GM12878 (cell line): ENCODE measurements around the gene C12orf43. TPM values are rescaled to one million over a fixed set of nuclear protein-coding genes. Genes with fewer than 3 reads are reported as not detected.

Experiments used
- ATAC-seq: fragments of 200-7000 bp; cut with Tn5 transposase; 3 replicates; pipeline ENCODE4 v1.9.1; 2020; ENCODE audit warnings: mild to moderate bottlenecking, moderate library complexity
- BruUV-seq: library from RNA; stranded (reverse); fragments of 400-500 nt; replicated peaks from 2 replicates; lab custom pipeline; 2021; lab: Mats Ljungman, UMichigan
- CTCF ChIA-PET: fragments of 300-600 bp; sonication (Branson Sonifier 250); formaldehyde crosslinking; extraction: SDS; loops from one replicate; lab custom pipeline; 2021; ENCODE audit warnings: inconsistent platforms; lab: Yijun Ruan, JAX
- POLR2A ChIA-PET: fragments of 350-600 bp; formaldehyde crosslinking; extraction: SDS; loops from one replicate; lab custom pipeline; 2021; ENCODE audit warnings: inconsistent platforms; lab: Charles Lee
- RAD21 ChIA-PET: fragments of 300-600 bp; sonication (Branson Sonifier 250); formaldehyde crosslinking; loops from one replicate; lab custom pipeline; 2023; ENCODE audit warnings: antibody characterized with exemption; ENCODE audit not compliant: unreplicated experiment; lab: Charles Lee
- SMC1A ChIA-PET: fragments of 300-600 bp; sonication (Branson Sonifier 250); formaldehyde crosslinking; loops from one replicate; lab custom pipeline; 2023; ENCODE audit not compliant: unreplicated experiment, uncharacterized antibody; lab: Charles Lee
- DNase-seq: peaks from one replicate; pipeline ENCODE4 v3.0.0-alpha.2; 2011; ENCODE audit warnings: low read depth, low spot score
- FAIRE-seq: peaks from 3 replicates; lab custom pipeline; 2011; peaks lifted over from hg19 to GRCh38; lab: Jason Lieb, UNC
- H2AFZ ChIP-seq: 2 replicates; pipeline ENCODE4 v1.6.0; 2011; ENCODE audit warnings: low read depth, low read length, control low read depth; ENCODE audit not compliant: control insufficient read depth
- H3K27ac ChIP-seq: 2 replicates; pipeline ENCODE4 v1.5.1; 2011; ENCODE audit warnings: control low read depth; ENCODE audit not compliant: control insufficient read depth, insufficient read depth
- H3K27me3 ChIP-seq, 2 experiments: replicated peaks in 1 of 2; 2 replicates each; pipeline versions ENCODE4 v1.6.0 to v1.6.1; 2011; ENCODE audit warnings: low read length in 1 of 2; ENCODE audit not compliant: control insufficient read depth in 2 of 2, insufficient read depth in 2 of 2
- H3K36me3 ChIP-seq, 2 experiments: 2 replicates each; pipeline ENCODE4 v1.5.1; 2011; ENCODE audit warnings: low read length in 1 of 2; ENCODE audit not compliant: control insufficient read depth in 2 of 2, insufficient read depth in 2 of 2
- H3K4me1 ChIP-seq: 2 replicates; pipeline ENCODE4 v1.6.1; 2011; ENCODE audit warnings: mild to moderate bottlenecking, low read length, moderate library complexity, mixed read lengths; ENCODE audit not compliant: control insufficient read depth, insufficient read depth
- H3K4me2 ChIP-seq: 2 replicates; pipeline ENCODE4 v1.6.0; 2011; ENCODE audit warnings: control low read depth; ENCODE audit not compliant: control insufficient read depth, insufficient read depth
- H3K4me3 ChIP-seq: fragments of 200-600 bp; sonication (generic); 2 replicates; pipeline ENCODE4 v1.5.1; 2016
- H3K79me2 ChIP-seq: 2 replicates; pipeline ENCODE4 v1.6.0; 2011; ENCODE audit warnings: low read length; ENCODE audit not compliant: control insufficient read depth, insufficient read depth
- H3K9ac ChIP-seq: 2 replicates; pipeline ENCODE4 v1.8.0; 2011; ENCODE audit warnings: low read length, control low read depth, mixed read lengths; ENCODE audit not compliant: control insufficient read depth, insufficient read depth
- H3K9me3 ChIP-seq: replicated peaks from 3 replicates; pipeline ENCODE4 v1.5.1; 2011; ENCODE audit warnings: mild to moderate bottlenecking, low read length; ENCODE audit not compliant: control insufficient read depth, insufficient read depth
- H4K20me1 ChIP-seq: 2 replicates; pipeline ENCODE4 v1.6.0; 2011; ENCODE audit not compliant: control insufficient read depth, insufficient read depth
- CHD4 ChIP-seq: fragments of 200-600 bp; sonication (generic); IDR thresholded peaks from 2 replicates; pipeline ENCODE4 v1.6.1; 2016; ENCODE audit warnings: mild to moderate bottlenecking
- IRF4 ChIP-seq: IDR thresholded peaks from 2 replicates; pipeline ENCODE4 v1.6.1; 2011; ENCODE audit warnings: low read depth, low read length
- NFYA ChIP-seq: IDR thresholded peaks from 2 replicates; pipeline ENCODE4 v1.6.1; 2011; ENCODE audit warnings: low read depth, mild to moderate bottlenecking, low read length, improper control_type of control experiment, borderline replicate concordance
- NR2C2 ChIP-seq: IDR thresholded peaks from 2 replicates; pipeline ENCODE4 v1.6.1; 2011; ENCODE audit warnings: borderline replicate concordance, low read depth; ENCODE audit not compliant: control insufficient read depth, insufficient read length
- SMC3 ChIP-seq: IDR thresholded peaks from 2 replicates; pipeline ENCODE4 v1.6.1; 2011; ENCODE audit warnings: low read length, improper control_type of control experiment, borderline replicate concordance
- TCF7 ChIP-seq: IDR thresholded peaks from 2 replicates; pipeline ENCODE4 v1.6.1; 2014; ENCODE audit warnings: antibody characterized with exemption, borderline replicate concordance
- WRNIP1 ChIP-seq: IDR thresholded peaks from 2 replicates; pipeline ENCODE4 v1.6.1; 2011; ENCODE audit warnings: low read depth, low read length, improper control_type of control experiment, borderline replicate concordance
- WGBS: methylation state at CpG from one replicate; pipeline ENCODE4 v1.1.6; 2016; ENCODE audit warnings: low lambda C conversion rate; ENCODE audit not compliant: insufficient replicate concordance, insufficient coverage; ENCODE audit errors: missing lambda C conversion rate; 5-methylcytosine and 5-hydroxymethylcytosine counted together
- in situ Hi-C: fragments of 300-500 bp; cut with MboI; formaldehyde crosslinking; loops from 9 replicates; pipeline ENCODE4 v1.14.3; 2018; ENCODE audit warnings: mixed read lengths
- intact Hi-C: fragments of 100-400 bp; cut with micrococcal nuclease; formaldehyde crosslinking; loops from one replicate; pipeline ENCODE4 v1.14.2; 2022; ENCODE audit not compliant: unreplicated experiment
- polyA plus RNA-seq, 11 experiments: library from polyadenylated mRNA; depleted of rRNA in 4 of 11; unstranded in 6 of 11; stranded (reverse) in 5 of 11; fragments of >200 nt; fragmentation: Nextera tagmentation in 4 of 11; fragmentation: Illumina TruSeq in 1 of 11; extraction: Ambion mirVana in 4 of 11; extraction: Trizol in 1 of 11; gene quantifications; 1 replicate in 1 of 11; 2 replicates in 10 of 11; pipeline versions ENCODE4 v1.2.1 to v1.2.3, GENCODE V29; 2011 to 2016; ENCODE audit warnings: inconsistent platforms in 2 of 11, missing spikeins in 2 of 11, low read depth in 1 of 11
- total RNA-seq, 4 experiments: library from RNA; depleted of rRNA in 3 of 4; stranded (reverse); fragments of >200 nt in 3 of 4; fragmentation: Illumina TruSeq in 1 of 4; extraction: Trizol in 1 of 4; gene quantifications; 2 replicates each; pipeline versions ENCODE4 v1.2.1 to v1.2.3, GENCODE V29; 2013 to 2021
- TF ChIP-seq, protein P1 (sequence below): fragments of 150-350 bp; IDR thresholded peaks from 2 replicates; pipeline ENCODE4 v1.6.1; 2014; ENCODE audit warnings: mild to moderate bottlenecking, low read depth, low read length
- TF ChIP-seq, protein P2 (sequence below): IDR thresholded peaks from 2 replicates; pipeline ENCODE4 v1.6.1; 2011; ENCODE audit warnings: mild to moderate bottlenecking, low read depth, low read length, moderate library complexity; ENCODE audit not compliant: insufficient replicate concordance
- TF ChIP-seq, protein P3 (sequence below): IDR thresholded peaks from 2 replicates; pipeline ENCODE4 v1.6.1; 2012; ENCODE audit warnings: low read depth, low read length, improper control_type of control experiment
- TF ChIP-seq, protein P4 (sequence below): fragments of 450-650 bp; IDR thresholded peaks from 2 replicates; pipeline ENCODE4 v1.6.1; 2016; ENCODE audit warnings: mild to moderate bottlenecking
- TF ChIP-seq, protein P5 (sequence below): IDR thresholded peaks from 2 replicates; pipeline ENCODE4 v1.6.1; 2011; ENCODE audit warnings: low read depth, mild to moderate bottlenecking, low read length, moderate library complexity, borderline replicate concordance; ENCODE audit errors: extremely low read depth

The C12orf43 gene
- total and polyA plus RNA-seq, 10 of the 15 experiments (the other 5 are each of a cell fraction or from before 2014, with no cell fraction given) = 7.5 to 30.8 (median 21.3) TPM

DNA sequence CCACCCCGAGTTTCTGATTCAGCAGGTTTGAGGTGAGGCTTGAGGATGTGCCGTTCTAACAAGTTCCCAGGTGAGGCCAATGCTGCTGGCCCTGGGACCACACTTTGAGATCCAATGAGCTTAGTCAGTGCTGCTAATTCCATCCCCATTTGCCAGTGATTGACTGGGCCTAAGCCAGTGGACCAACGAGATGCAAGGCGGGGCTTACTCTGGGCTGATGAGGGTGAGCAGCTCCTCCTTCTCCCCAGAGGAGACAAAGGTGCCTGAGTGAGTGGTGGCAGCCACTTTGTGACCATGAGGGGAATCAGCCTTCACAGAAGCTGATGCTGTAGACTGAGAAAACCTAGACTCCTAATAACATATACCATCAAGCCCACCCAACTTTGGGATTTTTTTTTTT lies 61.1 kb downstream of the C12orf43 start:
- no peak for ATAC-seq
- WGBS = 33% methylated on average over 4 of the region's 4 CpGs
- in situ Hi-C loops (no loop called here), intact Hi-C loops (no loop called here)
- peaks cover 10% of the 10 kb centered on the region; the same call in 1 of the 2 replicates for H3K4me1 ChIP-seq
- no peak overlapping the region for H2AFZ ChIP-seq
- H3K79me2 ChIP-seq = no peaks in the 10 kb centered on the region
- no peak overlapping the region for H3K4me2 ChIP-seq
- BruUV-seq = no TSS peak
- H4K20me1 ChIP-seq = no peaks in the 10 kb centered on the region
- no peak for FAIRE-seq
- H3K27me3 ChIP-seq = no peaks in the 10 kb centered on the region
- no peaks in the 10 kb centered on the region for H3K9me3 ChIP-seq
- TF ChIP-seq IRF4 (no peak), TCF7 (no peak), CHD4 (no peak), WRNIP1 (no peak), NFYA (no peak), NR2C2 (no peak), SMC3 (no peak)
- TF ChIP-seq, protein P1, sequence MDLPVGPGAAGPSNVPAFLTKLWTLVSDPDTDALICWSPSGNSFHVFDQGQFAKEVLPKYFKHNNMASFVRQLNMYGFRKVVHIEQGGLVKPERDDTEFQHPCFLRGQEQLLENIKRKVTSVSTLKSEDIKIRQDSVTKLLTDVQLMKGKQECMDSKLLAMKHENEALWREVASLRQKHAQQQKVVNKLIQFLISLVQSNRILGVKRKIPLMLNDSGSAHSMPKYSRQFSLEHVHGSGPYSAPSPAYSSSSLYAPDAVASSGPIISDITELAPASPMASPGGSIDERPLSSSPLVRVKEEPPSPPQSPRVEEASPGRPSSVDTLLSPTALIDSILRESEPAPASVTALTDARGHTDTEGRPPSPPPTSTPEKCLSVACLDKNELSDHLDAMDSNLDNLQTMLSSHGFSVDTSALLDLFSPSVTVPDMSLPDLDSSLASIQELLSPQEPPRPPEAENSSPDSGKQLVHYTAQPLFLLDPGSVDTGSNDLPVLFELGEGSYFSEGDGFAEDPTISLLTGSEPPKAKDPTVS = no peak
- TF ChIP-seq, protein P2, sequence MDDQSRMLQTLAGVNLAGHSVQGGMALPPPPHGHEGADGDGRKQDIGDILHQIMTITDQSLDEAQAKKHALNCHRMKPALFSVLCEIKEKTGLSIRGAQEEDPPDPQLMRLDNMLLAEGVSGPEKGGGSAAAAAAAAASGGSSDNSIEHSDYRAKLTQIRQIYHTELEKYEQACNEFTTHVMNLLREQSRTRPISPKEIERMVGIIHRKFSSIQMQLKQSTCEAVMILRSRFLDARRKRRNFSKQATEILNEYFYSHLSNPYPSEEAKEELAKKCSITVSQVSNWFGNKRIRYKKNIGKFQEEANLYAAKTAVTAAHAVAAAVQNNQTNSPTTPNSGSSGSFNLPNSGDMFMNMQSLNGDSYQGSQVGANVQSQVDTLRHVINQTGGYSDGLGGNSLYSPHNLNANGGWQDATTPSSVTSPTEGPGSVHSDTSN = no peak
- TF ChIP-seq, protein P3, sequence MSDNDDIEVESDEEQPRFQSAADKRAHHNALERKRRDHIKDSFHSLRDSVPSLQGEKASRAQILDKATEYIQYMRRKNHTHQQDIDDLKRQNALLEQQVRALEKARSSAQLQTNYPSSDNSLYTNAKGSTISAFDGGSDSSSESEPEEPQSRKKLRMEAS = no peak
- TF ChIP-seq, protein P4, sequence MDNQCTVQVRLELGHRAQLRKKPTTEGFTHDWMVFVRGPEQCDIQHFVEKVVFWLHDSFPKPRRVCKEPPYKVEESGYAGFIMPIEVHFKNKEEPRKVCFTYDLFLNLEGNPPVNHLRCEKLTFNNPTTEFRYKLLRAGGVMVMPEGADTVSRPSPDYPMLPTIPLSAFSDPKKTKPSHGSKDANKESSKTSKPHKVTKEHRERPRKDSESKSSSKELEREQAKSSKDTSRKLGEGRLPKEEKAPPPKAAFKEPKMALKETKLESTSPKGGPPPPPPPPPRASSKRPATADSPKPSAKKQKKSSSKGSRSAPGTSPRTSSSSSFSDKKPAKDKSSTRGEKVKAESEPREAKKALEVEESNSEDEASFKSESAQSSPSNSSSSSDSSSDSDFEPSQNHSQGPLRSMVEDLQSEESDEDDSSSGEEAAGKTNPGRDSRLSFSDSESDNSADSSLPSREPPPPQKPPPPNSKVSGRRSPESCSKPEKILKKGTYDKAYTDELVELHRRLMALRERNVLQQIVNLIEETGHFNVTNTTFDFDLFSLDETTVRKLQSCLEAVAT = no peak
- TF ChIP-seq, protein P5, sequence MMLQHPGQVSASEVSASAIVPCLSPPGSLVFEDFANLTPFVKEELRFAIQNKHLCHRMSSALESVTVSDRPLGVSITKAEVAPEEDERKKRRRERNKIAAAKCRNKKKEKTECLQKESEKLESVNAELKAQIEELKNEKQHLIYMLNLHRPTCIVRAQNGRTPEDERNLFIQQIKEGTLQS = no peak
- SMC1A ChIA-PET = interaction anchor here (0.6 to 3.1 kb wide), 4 partner anchors 16 to 378 kb away, joined by 3 to 16 read pairs (median 4); no protein-coding TSS in a partner anchor
- CTCF ChIA-PET = interaction anchor here (0.9 to 1.8 kb wide), 3 partner anchors 17 to 309 kb away, joined by 3 to 4 read pairs (median 4); no protein-coding TSS in a partner anchor
- no peaks in the 10 kb centered on the region for H3K36me3 ChIP-seq
- POLR2A ChIA-PET = no interaction called here
- DNase-seq = no peak
- H3K9ac ChIP-seq = no peak overlapping the region
- RAD21 ChIA-PET = no interaction called here
- no peak overlapping the region for H3K27ac ChIP-seq
- H3K4me3 ChIP-seq = no peak overlapping the region
